Measurements from ENCODE around the gene KNSTRN. TPM values are rescaled to one million over a fixed set of nuclear protein-coding genes. Genes with fewer than 3 reads are reported as not detected.

Gene KNSTRN
- total RNA-seq, 1 experiment from 2014 or later = 58.7 TPM

Other genes with a start within 250 kb of the KNSTRN start
- gene BUB1B, start 221.7 kb upstream of the KNSTRN start, total RNA-seq (2014; rRNA removed; shearing (Covaris generic)) = 39.8 and 40.1 TPM in 2 replicates
- gene PAK6, start 143.7 kb upstream of the KNSTRN start, total RNA-seq (2014; rRNA removed; shearing (Covaris generic)) = 6.4 and 17.7 TPM in 2 replicates
- gene ANKRD63, start 99.7 kb upstream of the KNSTRN start, total RNA-seq (2014; rRNA removed; shearing (Covaris generic)) = not detected in 2 replicates
- gene PLCB2, start 74.8 kb upstream of the KNSTRN start, total RNA-seq (2014; rRNA removed; shearing (Covaris generic)) = 0.38 and 0.91 TPM in 2 replicates
- gene INAFM2, start 59.0 kb upstream of the KNSTRN start, total RNA-seq (2014; rRNA removed; shearing (Covaris generic)) = 7.9 and 10.2 TPM in 2 replicates
- gene CCDC9B, start 41.8 kb upstream of the KNSTRN start, total RNA-seq (2014; rRNA removed; shearing (Covaris generic)) = 15.3 and 16.4 TPM in 2 replicates
- 72.8 and 94.3 TPM in 2 replicates for gene PHGR1, start 31.7 kb upstream of the KNSTRN start, total RNA-seq (2014; rRNA removed; shearing (Covaris generic))
- gene DISP2, start 24.5 kb upstream of the KNSTRN start, total RNA-seq (2014; rRNA removed; shearing (Covaris generic)) = 0.81 and 1.3 TPM in 2 replicates
- gene IVD, start 23.1 kb downstream of the KNSTRN start, total RNA-seq (2014; rRNA removed; shearing (Covaris generic)) = 38.8 and 44.6 TPM in 2 replicates
- gene BAHD1, start 58.2 kb downstream of the KNSTRN start, total RNA-seq (2014; rRNA removed; shearing (Covaris generic)) = 26.6 and 26.7 TPM in 2 replicates
- 8.6 and 9.0 TPM in 2 replicates for gene CHST14, start 88.3 kb downstream of the KNSTRN start, total RNA-seq (2014; rRNA removed; shearing (Covaris generic))
- 19.6 and 21.7 TPM in 2 replicates for gene CCDC32, start 182.3 kb downstream of the KNSTRN start, total RNA-seq (2014; rRNA removed; shearing (Covaris generic))
- 26.7 and 38.7 TPM in 2 replicates for gene RPUSD2, start 186.6 kb downstream of the KNSTRN start, total RNA-seq (2014; rRNA removed; shearing (Covaris generic))
- 13.1 and 17.7 TPM in 2 replicates for gene KNL1, start 211.5 kb downstream of the KNSTRN start, total RNA-seq (2014; rRNA removed; shearing (Covaris generic))